IgD-negative memory B cell (primary cell): Measurements from ENCODE around the gene UMODL1. TPM values are rescaled to one million over a fixed set of nuclear protein-coding genes. Genes with fewer than 3 reads are reported as not detected.

Source experiments
- H3K27ac Mint-ChIP-seq, 3 donors: one replicate each; pipeline ENCODE4 v1.8.0; 2020 to 2022; ENCODE audit warnings: mild to moderate bottlenecking in 3 of 3, mixed read lengths in 3 of 3, moderate library complexity in 1 of 3
- H3K27me3 Mint-ChIP-seq: one replicate; pipeline ENCODE4 v1.8.0; 2021; ENCODE audit warnings: mixed read lengths
- H3K36me3 Mint-ChIP-seq: one replicate; pipeline ENCODE4 v1.8.0; 2020; ENCODE audit warnings: mild to moderate bottlenecking, mixed read lengths
- H3K4me1 Mint-ChIP-seq, 3 donors: one replicate each; pipeline ENCODE4 v1.8.0; 2020 to 2022; ENCODE audit warnings: mixed read lengths in 3 of 3, mild to moderate bottlenecking in 1 of 3
- H3K4me3 Mint-ChIP-seq, 4 donors: one replicate each; pipeline ENCODE4 v1.8.0; 2020 to 2022; ENCODE audit warnings: mild to moderate bottlenecking in 4 of 4, mixed read lengths in 4 of 4, moderate library complexity in 3 of 4
- H3K9me3 Mint-ChIP-seq, 3 donors: one replicate each; pipeline ENCODE4 v1.8.0; 2020 to 2021; ENCODE audit warnings: mixed read lengths in 3 of 3, mild to moderate bottlenecking in 1 of 3
- polyA plus RNA-seq: library from polyadenylated mRNA; unstranded; fragments of 300-500 nt; fragmentation: Illumina TruSeq; gene quantifications from one replicate; pipeline ENCODE4 v1.2.3, GENCODE V29; 2021

Gene UMODL1
- polyA plus RNA-seq, 1 donor from 2014 or later = 0.05 TPM

- H3K9me3 Mint-ChIP-seq = no peaks in the 10 kb centered on the region
- peaks cover 0 to 5% (median 3%) of the 10 kb centered on the region in 3 donors for H3K4me1 Mint-ChIP-seq
- H3K27ac Mint-ChIP-seq = no peak overlapping the region
- H3K27me3 Mint-ChIP-seq = peaks cover 12% of the 10 kb centered on the region
- H3K36me3 Mint-ChIP-seq = peaks cover 1% of the 10 kb centered on the region
- H3K4me3 Mint-ChIP-seq = no peak overlapping the region
Observed at GRCh38 chr21:42149656-42150473, 78.7 kb downstream of the UMODL1 start.

GRCh38 chr21:42150474-42151085 is 79.5 kb downstream of the UMODL1 start:
- peaks cover 15% of the 10 kb centered on the region for H3K27me3 Mint-ChIP-seq
- peaks cover 0 to 3% (median 2%) of the 10 kb centered on the region in 3 donors for H3K4me1 Mint-ChIP-seq
- H3K9me3 Mint-ChIP-seq = no peaks in the 10 kb centered on the region
- H3K36me3 Mint-ChIP-seq = peaks cover 1% of the 10 kb centered on the region
- H3K27ac Mint-ChIP-seq = no peak overlapping the region
- no peak overlapping the region for H3K4me3 Mint-ChIP-seq

GRCh38 chr21:42151148-42151947 is 80.2 kb downstream of the UMODL1 start:
- H3K36me3 Mint-ChIP-seq = peaks cover 1% of the 10 kb centered on the region
- no peak overlapping the region for H3K4me3 Mint-ChIP-seq
- peaks cover 0 to 2% (median 0%) of the 10 kb centered on the region in 3 donors for H3K4me1 Mint-ChIP-seq
- peaks cover 18% of the 10 kb centered on the region for H3K27me3 Mint-ChIP-seq
- H3K9me3 Mint-ChIP-seq = no peaks in the 10 kb centered on the region
- H3K27ac Mint-ChIP-seq = no peak overlapping the region

GRCh38 chr21:42151948-42152220 is 80.8 kb downstream of the UMODL1 start:
- Mint-ChIP-seq H3K4me3 (no peak overlapping the region), H3K27ac (no peak overlapping the region), H3K36me3 (peaks cover 1% of the 10 kb centered on the region), H3K4me1 (peaks cover 0 to 2% (median 0%) of the 10 kb centered on the region in 3 donors), H3K27me3 (peaks cover 17% of the 10 kb centered on the region), H3K9me3 (no peaks in the 10 kb centered on the region)

- Mint-ChIP-seq H3K27me3 (peaks cover 17% of the 10 kb centered on the region), H3K27ac (no peak overlapping the region), H3K4me1 (peaks cover 0 to 2% (median 0%) of the 10 kb centered on the region in 3 donors), H3K9me3 (no peaks in the 10 kb centered on the region), H3K36me3 (peaks cover 1% of the 10 kb centered on the region), H3K4me3 (no peak overlapping the region)
Observed at GRCh38 chr21:42153046-42153686, 82.0 kb downstream of the UMODL1 start.

GRCh38 chr21:42153746-42154145 is 82.6 kb downstream of the UMODL1 start:
- Mint-ChIP-seq H3K27me3 (peaks cover 17% of the 10 kb centered on the region), H3K27ac (no peak overlapping the region), H3K36me3 (peaks cover 1% of the 10 kb centered on the region), H3K4me1 (peaks cover 0 to 2% (median 0%) of the 10 kb centered on the region in 3 donors), H3K4me3 (no peak overlapping the region), H3K9me3 (no peaks in the 10 kb centered on the region)

- no peak overlapping the region for H3K27ac Mint-ChIP-seq
- peaks cover 1% of the 10 kb centered on the region for H3K36me3 Mint-ChIP-seq
- H3K4me1 Mint-ChIP-seq = peaks cover 0 to 2% (median 0%) of the 10 kb centered on the region in 3 donors
- H3K27me3 Mint-ChIP-seq = peaks cover 21% of the 10 kb centered on the region
- no peak overlapping the region for H3K4me3 Mint-ChIP-seq
- H3K9me3 Mint-ChIP-seq = no peaks in the 10 kb centered on the region
Observed at GRCh38 chr21:42154237-42155044, 83.3 kb downstream of the UMODL1 start.

GRCh38 chr21:42155045-42155855 is 84.1 kb downstream of the UMODL1 start:
- H3K4me3 Mint-ChIP-seq = no peak overlapping the region
- H3K36me3 Mint-ChIP-seq = peaks cover 1% of the 10 kb centered on the region
- no peaks in the 10 kb centered on the region for H3K9me3 Mint-ChIP-seq
- H3K27me3 Mint-ChIP-seq = peaks cover 22% of the 10 kb centered on the region
- no peaks in the 10 kb centered on the region for H3K4me1 Mint-ChIP-seq
- H3K27ac Mint-ChIP-seq = peak overlapping the region in 1 of 3 donors; percentile 43

- H3K4me1 Mint-ChIP-seq = peaks cover 0 to 5% (median 4%) of the 10 kb centered on the region in 3 donors
- peaks cover 1% of the 10 kb centered on the region for H3K36me3 Mint-ChIP-seq
- H3K27me3 Mint-ChIP-seq = peaks cover 20% of the 10 kb centered on the region
- H3K9me3 Mint-ChIP-seq = no peaks in the 10 kb centered on the region
- H3K4me3 Mint-ChIP-seq = no peak overlapping the region
- peak overlapping the region in 1 of 3 donors; percentile 16 for H3K27ac Mint-ChIP-seq
Observed at GRCh38 chr21:42156690-42157605, 85.8 kb downstream of the UMODL1 start.

- Mint-ChIP-seq H3K9me3 (no peaks in the 10 kb centered on the region), H3K27me3 (peaks cover 18% of the 10 kb centered on the region), H3K4me1 (peaks cover 0 to 5% (median 4%) of the 10 kb centered on the region in 3 donors), H3K27ac (peak overlapping the region in 1 of 3 donors; percentile 16), H3K4me3 (no peak overlapping the region), H3K36me3 (peaks cover 1% of the 10 kb centered on the region)
Observed at GRCh38 chr21:42157606-42158310, 86.6 kb downstream of the UMODL1 start.

- H3K4me1 Mint-ChIP-seq = peaks cover 0 to 6% (median 4%) of the 10 kb centered on the region in 3 donors
Observed at GRCh38 chr21:42158846-42159245, 87.7 kb downstream of the UMODL1 start.

GRCh38 chr21:42159560-42160110 is 88.5 kb downstream of the UMODL1 start:
- H3K9me3 Mint-ChIP-seq = no peaks in the 10 kb centered on the region
- H3K36me3 Mint-ChIP-seq = no peaks in the 10 kb centered on the region
- peaks cover 0 to 6% (median 6%) of the 10 kb centered on the region in 3 donors for H3K4me1 Mint-ChIP-seq
- H3K27ac Mint-ChIP-seq = no peak overlapping the region
- H3K4me3 Mint-ChIP-seq = no peak overlapping the region
- H3K27me3 Mint-ChIP-seq = peaks cover 14% of the 10 kb centered on the region

More at GRCh38 chr21:42158846-42159245, 87.7 kb downstream of the UMODL1 start:
- H3K27me3 Mint-ChIP-seq = peaks cover 15% of the 10 kb centered on the region
- no peak overlapping the region for H3K27ac Mint-ChIP-seq
- no peaks in the 10 kb centered on the region for H3K9me3 Mint-ChIP-seq
- no peaks in the 10 kb centered on the region for H3K36me3 Mint-ChIP-seq
- no peak overlapping the region for H3K4me3 Mint-ChIP-seq
